Activated naive CD8-positive, alpha-beta T cell treated with anti-CD3 and anti-CD28 coated beads for 36 hours (primary cell): ENCODE measurements around the gene KIF5A. TPM values are rescaled to one million over a fixed set of nuclear protein-coding genes. Genes with fewer than 3 reads are reported as not detected.

Source experiments
- DNase-seq: peaks from one replicate; pipeline ENCODE4 v3.0.0; 2021
- H3K27ac Mint-ChIP-seq: one replicate; pipeline ENCODE4 v1.8.0; 2022; ENCODE audit warnings: mild to moderate bottlenecking, moderate library complexity, mixed read lengths
- H3K27me3 Mint-ChIP-seq: one replicate; pipeline ENCODE4 v1.8.0; 2022; ENCODE audit warnings: mild to moderate bottlenecking, mixed read lengths
- H3K36me3 Mint-ChIP-seq: one replicate; pipeline ENCODE4 v1.8.0; 2021; ENCODE audit warnings: mild to moderate bottlenecking, mixed read lengths
- H3K4me1 Mint-ChIP-seq: one replicate; pipeline ENCODE4 v1.8.0; 2021; ENCODE audit warnings: mixed read lengths
- H3K4me3 Mint-ChIP-seq: one replicate; pipeline ENCODE4 v1.8.0; 2022; ENCODE audit warnings: mild to moderate bottlenecking, moderate library complexity, mixed read lengths
- H3K9me3 Mint-ChIP-seq: one replicate; pipeline ENCODE4 v1.8.0; 2022; ENCODE audit warnings: mixed read lengths
- total RNA-seq, 2 experiments: library from RNA; stranded (reverse); gene quantifications; one replicate each; pipeline ENCODE4 v1.2.3, GENCODE V29; 2021

KIF5A gene
- total RNA-seq, 2 experiments from 2014 or later, result 1.5 to 1.7 TPM

DNA sequence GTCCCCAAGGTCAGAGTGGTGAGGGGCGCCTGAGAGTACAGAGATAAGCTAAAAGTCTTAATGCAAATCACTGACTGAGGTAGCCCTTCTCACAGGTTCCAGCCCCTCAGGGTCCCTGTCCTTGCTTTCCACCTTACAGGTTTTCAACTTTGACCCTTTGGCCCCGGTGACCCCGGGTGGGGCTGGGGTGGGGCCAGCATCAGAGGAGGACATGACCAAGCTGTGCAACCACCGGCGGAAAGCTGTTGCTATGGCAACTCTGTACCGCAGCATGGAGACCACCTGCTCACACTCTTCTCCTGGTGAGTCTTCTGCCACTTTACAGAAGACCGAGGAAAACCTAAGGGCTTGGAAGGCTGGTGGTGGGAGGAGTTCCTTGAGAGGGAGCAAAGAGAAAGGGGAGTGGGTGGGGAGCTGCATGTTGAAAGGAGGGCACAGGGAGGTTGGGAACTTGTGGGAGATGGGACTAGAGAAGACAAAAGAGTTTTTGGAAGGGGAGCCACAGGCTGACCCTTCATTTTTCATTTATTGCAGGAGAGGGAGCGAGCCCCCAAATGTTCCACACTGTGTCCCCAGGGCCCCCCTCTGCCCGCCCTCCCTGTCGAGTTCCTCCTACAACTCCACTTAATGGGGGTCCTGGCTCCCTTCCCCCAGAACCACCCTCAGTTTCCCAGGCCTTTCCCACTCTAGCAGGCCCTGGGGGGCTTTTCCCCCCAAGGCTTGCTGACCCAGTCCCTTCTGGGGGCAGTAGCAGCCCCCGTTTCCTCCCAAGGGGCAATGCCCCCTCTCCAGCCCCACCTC, 24.8 kb upstream of the KIF5A start:
- H3K27me3 Mint-ChIP-seq, result peaks cover 4% of the 10 kb centered on the region
- no peaks in the 10 kb centered on the region for H3K9me3 Mint-ChIP-seq
- peak overlapping the region; percentile 70 for H3K27ac Mint-ChIP-seq
- H3K36me3 Mint-ChIP-seq, result peaks cover 18% of the 10 kb centered on the region
- H3K4me3 Mint-ChIP-seq, result peak overlapping the region; percentile 94
- H3K4me1 Mint-ChIP-seq, result peaks cover 43% of the 10 kb centered on the region
- no peak for DNase-seq

GRCh38 chr12:57525615-57526383, 24.0 kb upstream of the KIF5A start:
- H3K27me3 Mint-ChIP-seq, result peaks cover 4% of the 10 kb centered on the region

DNA sequence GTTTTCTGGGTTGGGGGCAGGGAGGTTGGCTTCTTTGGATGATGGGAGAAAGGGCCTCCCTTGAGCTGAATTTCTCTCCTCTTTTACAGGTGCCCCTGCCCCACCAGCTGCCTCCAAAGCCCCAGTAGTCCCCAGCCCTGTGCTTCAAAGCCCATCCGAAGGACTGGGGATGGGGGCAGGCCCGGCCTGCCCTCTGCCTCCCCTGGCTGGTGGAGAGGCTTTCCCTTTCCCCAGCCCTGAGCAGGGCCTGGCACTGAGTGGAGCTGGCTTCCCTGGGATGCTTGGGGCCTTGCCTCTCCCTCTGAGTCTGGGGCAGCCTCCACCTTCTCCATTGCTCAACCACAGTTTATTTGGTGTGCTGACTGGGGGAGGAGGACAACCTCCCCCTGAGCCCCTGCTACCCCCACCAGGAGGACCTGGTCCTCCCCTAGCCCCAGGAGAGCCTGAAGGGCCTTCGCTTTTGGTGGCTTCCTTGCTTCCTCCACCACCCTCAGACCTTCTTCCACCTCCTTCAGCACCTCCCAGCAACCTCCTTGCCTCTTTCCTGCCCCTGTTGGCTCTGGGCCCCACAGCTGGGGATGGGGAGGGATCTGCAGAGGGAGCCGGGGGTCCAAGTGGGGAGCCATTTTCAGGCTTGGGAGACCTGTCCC, 23.2 kb upstream of the KIF5A start:
- peaks cover 16% of the 10 kb centered on the region for H3K36me3 Mint-ChIP-seq
- peaks cover 4% of the 10 kb centered on the region for H3K27me3 Mint-ChIP-seq
- H3K27ac Mint-ChIP-seq, result peak overlapping the region; percentile 54

More at GRCh38 chr12:57525615-57526383, 24.0 kb upstream of the KIF5A start:
- DNase-seq, result no peak
- Mint-ChIP-seq H3K36me3 (peaks cover 15% of the 10 kb centered on the region), H3K9me3 (no peaks in the 10 kb centered on the region), H3K27ac (peak overlapping the region; percentile 70), H3K4me3 (no peak overlapping the region), H3K4me1 (peaks cover 43% of the 10 kb centered on the region)

DNA sequence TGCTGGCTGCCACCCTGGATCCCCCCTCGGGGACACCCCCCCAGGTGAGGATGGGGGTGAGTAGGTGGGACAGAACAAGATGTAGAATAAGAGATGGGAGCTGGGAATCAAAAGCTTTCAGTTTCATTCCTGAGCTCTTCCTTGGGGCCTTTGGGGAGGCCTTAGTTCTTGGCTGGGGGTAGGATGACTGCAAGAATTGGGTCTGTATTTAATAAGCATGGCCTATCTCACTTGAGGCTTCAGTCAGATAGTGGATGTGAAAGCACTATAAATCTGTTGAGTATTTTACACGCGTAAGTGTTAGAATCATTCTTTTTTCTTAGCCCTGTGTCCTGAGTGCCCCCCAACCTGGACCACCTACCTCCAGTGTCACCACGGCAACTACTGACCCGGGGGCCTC, 22.7 kb upstream of the KIF5A start:
- Mint-ChIP-seq H3K36me3 (peaks cover 16% of the 10 kb centered on the region), H3K4me3 (no peak overlapping the region), H3K27ac (peak overlapping the region; percentile 54), H3K4me1 (peaks cover 29% of the 10 kb centered on the region), H3K9me3 (no peaks in the 10 kb centered on the region), H3K27me3 (peaks cover 1% of the 10 kb centered on the region)
- DNase-seq, result no peak

More for the DNA sequence above, 23.2 kb upstream of the KIF5A start:
- Mint-ChIP-seq H3K4me1 (peaks cover 35% of the 10 kb centered on the region), H3K4me3 (no peak overlapping the region), H3K9me3 (no peaks in the 10 kb centered on the region)
- no peak for DNase-seq

GRCh38 chr12:57528176-57528575, 21.7 kb upstream of the KIF5A start:
- Mint-ChIP-seq H3K36me3 (peaks cover 16% of the 10 kb centered on the region), H3K27ac (no peak overlapping the region), H3K9me3 (no peaks in the 10 kb centered on the region), H3K27me3 (no peaks in the 10 kb centered on the region), H3K4me1 (peaks cover 26% of the 10 kb centered on the region), H3K4me3 (no peak overlapping the region)
- no peak for DNase-seq

GRCh38 chr12:57528831-57529555, 20.9 kb upstream of the KIF5A start:
- Mint-ChIP-seq H3K9me3 (no peaks in the 10 kb centered on the region), H3K27me3 (no peaks in the 10 kb centered on the region), H3K4me3 (no peak overlapping the region), H3K27ac (no peak overlapping the region), H3K4me1 (peaks cover 18% of the 10 kb centered on the region), H3K36me3 (peaks cover 19% of the 10 kb centered on the region)
- DNase-seq, result no peak

DNA sequence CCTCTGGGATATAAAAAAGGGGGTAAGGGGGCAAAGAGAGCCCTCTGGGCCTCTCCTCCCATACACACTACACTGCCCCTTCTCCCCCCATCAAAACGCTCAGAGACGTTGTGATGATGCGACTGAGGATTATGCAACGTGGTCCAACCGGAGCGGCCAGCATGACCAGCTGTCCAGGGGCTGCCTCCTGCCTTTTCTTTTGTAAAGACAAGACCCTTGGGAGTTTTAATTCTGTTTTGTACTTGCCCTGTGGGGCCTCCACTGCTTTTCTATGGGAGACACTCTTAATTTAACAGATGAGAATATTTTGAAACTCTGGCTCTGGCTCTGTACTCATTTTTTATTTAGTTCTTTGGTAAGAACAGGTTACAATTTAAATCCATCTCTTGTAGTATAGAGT, 20.0 kb upstream of the KIF5A start:
- H3K36me3 Mint-ChIP-seq, result peaks cover 18% of the 10 kb centered on the region
- DNase-seq, result no peak
- H3K9me3 Mint-ChIP-seq, result no peaks in the 10 kb centered on the region
- H3K27ac Mint-ChIP-seq, result peak overlapping the region; percentile 65
- H3K4me3 Mint-ChIP-seq, result no peak overlapping the region
- no peaks in the 10 kb centered on the region for H3K27me3 Mint-ChIP-seq
- H3K4me1 Mint-ChIP-seq, result peaks cover 10% of the 10 kb centered on the region

DNA sequence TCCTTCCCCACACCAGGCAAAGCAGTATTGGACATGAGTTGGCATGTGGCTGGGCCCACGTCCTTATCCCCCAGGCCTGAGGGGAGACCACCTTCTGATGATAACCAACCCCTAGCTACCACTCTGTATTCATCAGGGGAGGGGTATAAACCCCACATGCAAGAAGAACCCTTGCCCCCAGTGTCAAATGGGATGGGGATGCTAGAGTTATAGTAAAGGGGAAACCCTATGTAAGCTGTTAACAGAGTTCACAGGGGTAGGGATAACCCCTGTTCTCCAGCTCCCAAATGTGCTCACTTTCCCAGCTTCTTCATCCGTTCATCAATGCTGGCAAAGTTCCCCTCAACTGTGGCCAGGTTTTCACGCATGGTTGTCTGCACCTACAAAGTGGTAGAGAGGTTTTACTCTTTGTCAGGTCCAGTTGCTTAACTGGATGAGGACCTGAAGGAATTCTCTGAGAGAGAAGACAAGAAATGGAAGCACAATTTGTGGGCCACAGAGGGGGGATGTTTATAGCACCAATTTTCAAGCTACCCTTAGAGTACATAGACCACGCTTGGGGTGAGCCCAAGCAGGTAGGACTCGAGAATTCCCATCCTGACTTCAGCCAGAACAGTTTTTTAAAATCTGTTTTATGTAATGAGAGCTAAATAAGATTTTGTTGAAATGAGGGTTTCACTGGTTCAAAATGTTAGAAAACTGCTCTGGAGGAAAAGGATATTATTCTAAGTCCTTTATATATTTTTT, 19.3 kb upstream of the KIF5A start:
- Mint-ChIP-seq H3K27me3 (no peaks in the 10 kb centered on the region), H3K9me3 (no peaks in the 10 kb centered on the region), H3K27ac (no peak overlapping the region), H3K4me1 (peaks cover 5% of the 10 kb centered on the region), H3K4me3 (no peak overlapping the region), H3K36me3 (peaks cover 18% of the 10 kb centered on the region)
- no peak for DNase-seq

DNA sequence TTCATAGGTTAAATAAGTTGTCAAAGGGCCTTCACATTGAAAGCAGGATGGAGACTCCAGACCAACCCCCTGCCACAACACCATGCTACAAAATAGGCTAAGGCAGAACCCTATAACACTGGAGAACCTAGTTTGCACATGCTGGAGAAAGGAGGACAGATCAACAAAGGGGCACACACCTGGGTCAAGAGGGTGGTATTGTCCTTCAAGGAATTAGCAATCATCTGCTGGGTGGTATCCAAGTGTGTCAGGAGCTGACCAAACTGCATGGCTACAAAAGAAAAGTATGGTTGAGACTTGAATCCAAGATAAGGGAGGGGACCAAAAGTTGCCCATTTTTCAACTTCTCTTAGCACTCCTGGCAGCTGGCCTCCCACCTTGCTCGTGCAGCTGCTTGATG, 18.0 kb upstream of the KIF5A start:
- DNase-seq, result no peak
- Mint-ChIP-seq H3K27ac (peak overlapping the region; percentile 56), H3K36me3 (peaks cover 15% of the 10 kb centered on the region), H3K4me1 (peaks cover under 1% of the 10 kb centered on the region), H3K27me3 (no peaks in the 10 kb centered on the region), H3K4me3 (peak overlapping the region; percentile 32), H3K9me3 (no peaks in the 10 kb centered on the region)

DNA sequence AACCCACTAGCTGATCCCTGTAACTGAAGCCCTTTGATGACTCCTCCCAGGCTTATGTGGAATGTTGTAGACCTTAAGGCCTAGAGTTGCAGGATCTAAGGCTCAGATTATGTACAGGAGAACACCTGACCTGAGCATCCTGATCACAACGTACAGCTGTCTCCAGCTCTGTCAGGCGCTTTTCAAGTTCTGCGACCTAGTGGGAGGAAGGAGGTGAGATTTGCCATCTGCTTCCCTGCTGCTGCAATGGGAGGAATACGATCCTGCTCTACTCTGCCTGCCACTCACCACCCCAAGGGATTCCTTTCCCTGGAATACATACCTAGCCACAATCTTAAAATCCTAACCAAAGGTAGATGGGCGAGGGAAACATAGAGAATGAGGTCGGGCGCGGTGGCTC, 16.7 kb upstream of the KIF5A start:
- DNase-seq, result no peak
- no peak overlapping the region for H3K4me3 Mint-ChIP-seq
- no peak overlapping the region for H3K27ac Mint-ChIP-seq
- H3K9me3 Mint-ChIP-seq, result no peaks in the 10 kb centered on the region
- H3K4me1 Mint-ChIP-seq, result no peaks in the 10 kb centered on the region
- H3K36me3 Mint-ChIP-seq, result peaks cover 15% of the 10 kb centered on the region
- H3K27me3 Mint-ChIP-seq, result no peaks in the 10 kb centered on the region

DNA sequence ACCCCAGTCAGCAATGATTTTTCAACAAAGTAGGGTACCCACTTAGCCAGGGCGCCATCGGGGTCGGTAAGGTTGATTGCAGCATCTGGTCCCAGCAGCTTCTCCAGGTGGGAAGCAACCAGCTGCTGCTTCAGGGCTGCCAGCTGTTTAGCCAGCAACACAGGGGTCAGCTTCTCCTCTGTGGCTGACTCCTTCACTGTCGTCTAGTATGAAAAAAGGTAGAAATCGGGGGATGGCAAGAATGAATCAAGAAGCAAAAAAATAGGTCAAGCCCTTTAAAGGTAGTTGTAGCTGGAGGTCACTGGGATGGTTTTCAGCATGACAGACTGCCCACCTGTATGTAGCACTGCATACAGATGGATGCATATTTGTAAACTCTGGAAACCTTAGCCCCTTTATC, 15.6 kb upstream of the KIF5A start:
- H3K4me3 Mint-ChIP-seq, result no peak overlapping the region
- H3K4me1 Mint-ChIP-seq, result peaks cover 5% of the 10 kb centered on the region
- H3K9me3 Mint-ChIP-seq, result no peaks in the 10 kb centered on the region
- H3K27me3 Mint-ChIP-seq, result no peaks in the 10 kb centered on the region
- DNase-seq, result no peak
- H3K27ac Mint-ChIP-seq, result no peak overlapping the region
- H3K36me3 Mint-ChIP-seq, result peaks cover 13% of the 10 kb centered on the region

GRCh38 chr12:57534991-57535543, 14.8 kb upstream of the KIF5A start:
- no peak overlapping the region for H3K27ac Mint-ChIP-seq
- H3K27me3 Mint-ChIP-seq, result no peaks in the 10 kb centered on the region
- no peaks in the 10 kb centered on the region for H3K9me3 Mint-ChIP-seq
- no peak for DNase-seq
- H3K4me3 Mint-ChIP-seq, result no peak overlapping the region
- peaks cover 12% of the 10 kb centered on the region for H3K36me3 Mint-ChIP-seq
- peaks cover 5% of the 10 kb centered on the region for H3K4me1 Mint-ChIP-seq

- Mint-ChIP-seq H3K27me3 (no peaks in the 10 kb centered on the region), H3K4me1 (peaks cover 5% of the 10 kb centered on the region), H3K4me3 (no peak overlapping the region), H3K9me3 (no peaks in the 10 kb centered on the region), H3K36me3 (peaks cover 12% of the 10 kb centered on the region), H3K27ac (no peak overlapping the region)
- no peak for DNase-seq
These were observed 13.9 kb upstream of the KIF5A start for GRCh38 chr12:57535764-57536596.
